GM10266 (cell line): Measurements from ENCODE around the gene PRG2.

ENCODE experiments used
- DNase-seq: peaks from one replicate; pipeline ENCODE4 v3.0.0; 2012; ENCODE audit errors: extremely low spot score
- TF ChIP-seq, protein P1 (sequence below): IDR thresholded peaks from 2 replicates; pipeline ENCODE4 v1.5.1; 2012; ENCODE audit warnings: mild to moderate bottlenecking, low read depth; ENCODE audit not compliant: control insufficient read depth, insufficient read depth; ENCODE audit errors: missing control alignments

The PRG2 gene

DNA sequence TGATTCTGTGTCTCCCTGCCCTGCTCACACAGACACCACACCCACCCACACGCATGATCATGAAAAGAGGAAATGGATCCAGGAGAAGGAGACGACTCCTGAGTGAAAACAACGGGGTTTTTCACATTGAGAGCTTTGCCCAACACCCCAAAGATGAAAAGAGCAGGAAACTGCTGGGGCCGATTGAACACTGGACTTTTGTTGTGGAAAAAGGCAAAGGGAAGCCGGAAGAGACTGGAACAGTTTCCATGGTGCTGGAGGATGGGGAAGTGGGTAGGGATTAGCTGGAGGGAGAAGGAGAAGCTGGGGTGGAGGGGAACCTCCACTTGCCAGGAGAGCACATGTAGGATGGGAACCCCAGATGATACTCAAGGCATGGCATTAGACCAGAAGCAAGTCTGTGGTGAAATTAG, 41.7 kb upstream of the PRG2 start:
- TF ChIP-seq, protein P1, sequence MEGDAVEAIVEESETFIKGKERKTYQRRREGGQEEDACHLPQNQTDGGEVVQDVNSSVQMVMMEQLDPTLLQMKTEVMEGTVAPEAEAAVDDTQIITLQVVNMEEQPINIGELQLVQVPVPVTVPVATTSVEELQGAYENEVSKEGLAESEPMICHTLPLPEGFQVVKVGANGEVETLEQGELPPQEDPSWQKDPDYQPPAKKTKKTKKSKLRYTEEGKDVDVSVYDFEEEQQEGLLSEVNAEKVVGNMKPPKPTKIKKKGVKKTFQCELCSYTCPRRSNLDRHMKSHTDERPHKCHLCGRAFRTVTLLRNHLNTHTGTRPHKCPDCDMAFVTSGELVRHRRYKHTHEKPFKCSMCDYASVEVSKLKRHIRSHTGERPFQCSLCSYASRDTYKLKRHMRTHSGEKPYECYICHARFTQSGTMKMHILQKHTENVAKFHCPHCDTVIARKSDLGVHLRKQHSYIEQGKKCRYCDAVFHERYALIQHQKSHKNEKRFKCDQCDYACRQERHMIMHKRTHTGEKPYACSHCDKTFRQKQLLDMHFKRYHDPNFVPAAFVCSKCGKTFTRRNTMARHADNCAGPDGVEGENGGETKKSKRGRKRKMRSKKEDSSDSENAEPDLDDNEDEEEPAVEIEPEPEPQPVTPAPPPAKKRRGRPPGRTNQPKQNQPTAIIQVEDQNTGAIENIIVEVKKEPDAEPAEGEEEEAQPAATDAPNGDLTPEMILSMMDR: no peak
- DNase-seq: no peak

DNA sequence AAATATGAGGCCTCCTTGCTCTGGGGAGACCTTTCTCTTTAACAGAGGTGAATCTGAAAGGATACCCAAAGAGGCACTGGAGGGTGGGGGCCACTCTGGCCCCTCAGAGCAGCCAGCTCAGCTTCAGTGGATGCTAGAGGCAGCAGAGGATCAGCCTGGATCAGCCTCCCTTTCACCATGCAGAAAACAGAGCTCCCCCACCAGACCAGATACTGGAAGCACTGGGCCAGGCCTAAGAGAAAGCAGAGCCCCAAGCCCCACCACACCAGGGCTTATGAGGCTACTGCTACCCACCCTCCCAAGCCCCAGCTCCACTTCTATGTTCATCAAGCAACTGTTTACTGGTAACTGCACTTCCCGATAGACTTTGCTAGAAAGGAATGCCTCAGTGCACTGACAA, 40.5 kb upstream of the PRG2 start:
- DNase-seq: no peak
- TF ChIP-seq, protein P1: no peak

DNA sequence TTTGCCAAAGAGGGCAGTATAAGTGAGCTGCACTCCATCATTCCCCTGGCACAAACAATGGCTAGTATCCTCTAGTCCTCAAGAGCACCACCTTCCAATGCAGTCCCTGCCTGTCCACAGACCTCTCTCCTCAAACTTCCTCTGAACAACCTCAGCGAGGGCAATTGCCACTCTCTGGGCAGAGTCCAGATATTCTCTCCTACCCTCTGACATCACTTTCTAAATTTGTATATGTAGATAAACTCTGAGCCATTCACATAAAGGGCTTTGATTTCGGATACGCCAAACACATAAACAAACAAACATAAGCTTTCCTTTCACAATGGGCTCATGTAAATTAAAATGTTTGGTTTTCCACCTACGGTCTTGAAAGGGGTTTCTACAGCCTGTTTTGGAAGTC, 39.5 kb upstream of the PRG2 start:
- TF ChIP-seq, protein P1: no peak
- no peak for DNase-seq

DNA sequence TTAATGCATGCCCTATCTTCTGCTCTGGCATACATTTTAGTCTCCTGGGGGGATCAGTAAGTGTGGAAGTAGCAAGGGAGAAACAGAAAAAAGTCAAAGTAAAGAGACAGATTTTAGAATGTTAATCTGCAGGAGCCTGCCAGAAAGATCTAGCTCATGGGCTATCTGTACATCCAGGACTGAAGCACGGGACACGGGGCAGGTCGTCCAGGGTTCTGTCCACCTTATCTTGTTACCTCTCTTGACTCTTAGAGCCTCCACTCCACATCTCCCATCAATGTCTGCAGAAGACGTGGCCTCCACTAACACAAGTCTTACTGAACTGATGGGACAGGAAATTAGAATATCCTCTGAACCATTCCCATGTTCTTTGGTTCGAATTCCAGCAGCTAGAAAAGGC, 38.2 kb upstream of the PRG2 start:
- TF ChIP-seq, protein P1: no peak
- no peak for DNase-seq

DNA sequence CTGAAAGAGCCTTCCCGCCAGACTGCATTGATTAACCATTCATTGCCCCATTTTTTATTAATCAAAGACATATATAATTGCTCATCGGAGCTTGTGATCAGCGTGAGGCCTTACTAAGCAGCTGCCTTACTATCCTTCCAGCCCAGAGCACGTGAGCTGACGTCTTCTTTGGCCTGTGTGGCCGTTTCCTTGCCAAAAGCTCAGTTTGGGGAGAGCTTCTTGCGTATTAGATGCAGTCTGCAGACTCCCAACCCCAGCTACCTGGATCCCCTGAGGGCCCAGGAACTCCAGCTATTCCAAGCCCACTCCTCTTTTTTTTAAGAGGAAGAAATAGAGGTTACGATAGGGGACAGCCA, 37.3 kb upstream of the PRG2 start:
- DNase-seq: no peak
- TF ChIP-seq, protein P1: no peak

DNA sequence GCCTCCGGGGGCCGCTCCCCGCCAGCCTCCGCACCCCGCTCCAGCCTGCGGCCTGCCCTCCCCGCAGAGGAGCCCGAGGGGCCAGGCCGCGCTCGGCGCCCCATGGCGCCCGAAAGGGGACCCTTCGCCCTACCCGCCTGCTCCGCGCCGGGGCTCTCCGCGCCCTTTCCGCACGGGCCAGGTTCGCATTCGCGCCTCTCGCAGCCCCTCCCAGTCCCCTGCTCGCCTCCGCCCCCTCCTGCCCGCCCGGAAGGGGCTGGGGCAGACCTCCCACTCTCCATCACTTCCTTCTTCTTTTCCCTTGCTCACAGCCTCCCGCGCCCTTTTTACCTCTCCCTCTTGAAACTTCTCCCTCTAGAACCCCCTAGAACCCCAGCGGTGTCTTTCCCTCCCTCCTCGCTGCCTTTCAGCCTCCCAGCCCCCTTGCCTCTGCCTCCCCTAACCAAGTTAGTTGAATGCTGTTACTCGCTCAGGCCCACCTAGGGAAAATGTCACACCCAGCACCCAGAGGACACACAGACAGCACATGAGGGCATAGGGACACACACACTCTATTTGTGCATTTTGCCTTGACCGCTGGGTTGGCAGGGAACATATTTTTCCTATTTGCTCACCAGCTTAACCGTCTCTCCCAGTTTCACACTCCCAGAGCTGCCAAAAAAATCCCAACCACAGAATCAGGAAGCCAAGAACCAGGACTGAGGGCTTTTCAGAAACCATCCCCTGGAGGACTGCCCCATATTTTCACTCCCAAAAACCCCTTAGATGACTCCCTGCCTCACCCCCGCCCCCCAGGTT, 36.7 kb upstream of the PRG2 start, which contains the start of gene SLC43A3:
TSS of gene SLC43A3 (minus strand) at position 193 of the 798 bp plus-strand sequence. CDS start 949 bp downstream, outside the sequence.
- DNase-seq: peak; percentile 81
- TF ChIP-seq, protein P1: no peak

DNA sequence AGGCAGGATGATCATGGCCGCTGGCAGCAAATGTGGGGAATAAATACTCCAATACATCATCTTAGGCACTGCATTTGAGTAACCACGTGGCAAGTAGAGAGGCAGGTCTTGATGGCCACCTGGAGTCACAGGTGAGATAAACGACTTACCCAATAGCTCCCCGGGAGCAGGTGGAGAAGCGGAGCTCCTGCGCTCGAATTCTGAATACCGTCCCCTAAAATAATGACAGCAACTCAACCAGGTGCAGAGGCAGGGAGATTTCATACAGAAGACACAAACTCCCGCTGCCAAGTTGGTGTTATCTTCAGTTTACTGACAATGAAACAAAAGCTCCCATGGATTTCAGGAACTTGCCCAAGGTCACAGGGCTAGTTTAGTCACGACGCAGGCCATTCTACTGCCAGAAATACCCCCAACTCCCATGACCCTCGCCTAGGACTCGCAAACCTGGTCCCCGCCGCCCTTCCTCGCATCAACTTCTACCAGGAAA, 36.0 kb upstream of the PRG2 start:
- TF ChIP-seq, protein P1: no peak
- no peak for DNase-seq
